H9 (cell line): ENCODE measurements around the gene PHF8. TPM values are rescaled to one million over a fixed set of nuclear protein-coding genes. Genes with fewer than 3 reads are reported as not detected.

ENCODE experiments used
- DNase-seq: peaks from one replicate; pipeline ENCODE4 v3.0.0-alpha.2; 2017
- H2AFZ ChIP-seq: one replicate; pipeline ENCODE4 v1.6.1; 2013; ENCODE audit warnings: mild to moderate bottlenecking, low read length, control low read depth, moderate library complexity
- H2AK5ac ChIP-seq: 2 replicates; pipeline ENCODE4 v1.6.1; 2013; ENCODE audit warnings: low read length, control low read depth, mixed read lengths; ENCODE audit not compliant: insufficient read length
- H2BK120ac ChIP-seq: one replicate; pipeline ENCODE4 v1.6.1; 2013; ENCODE audit warnings: low read depth, mild to moderate bottlenecking, low read length, control low read depth, inconsistent platforms; ENCODE audit not compliant: poor library complexity, severe bottlenecking
- H2BK12ac ChIP-seq: 2 replicates; pipeline ENCODE4 v1.6.1; 2013; ENCODE audit warnings: low read length, control low read depth, mixed read lengths, low read depth; ENCODE audit not compliant: insufficient read length
- H2BK15ac ChIP-seq: 2 replicates; pipeline ENCODE4 v1.6.1; 2013; ENCODE audit warnings: low read depth, low read length, control low read depth
- H2BK20ac ChIP-seq: one replicate; pipeline ENCODE4 v1.6.1; 2013; ENCODE audit warnings: low read depth, mild to moderate bottlenecking, low read length, control low read depth, inconsistent platforms; ENCODE audit not compliant: poor library complexity, severe bottlenecking
- H2BK5ac ChIP-seq: 2 replicates; pipeline ENCODE4 v1.6.1; 2013; ENCODE audit warnings: low read length, control low read depth, mixed read lengths; ENCODE audit not compliant: insufficient read length
- H3K14ac ChIP-seq: 2 replicates; pipeline ENCODE4 v1.6.1; 2013; ENCODE audit warnings: low read length, control low read depth; ENCODE audit not compliant: insufficient read depth
- H3K18ac ChIP-seq: 2 replicates; pipeline ENCODE4 v1.6.1; 2013; ENCODE audit warnings: low read depth, mild to moderate bottlenecking, mixed read lengths, low read length, control low read depth; ENCODE audit not compliant: insufficient read length
- H3K23ac ChIP-seq: 2 replicates; pipeline ENCODE4 v1.6.1; 2013; ENCODE audit warnings: low read length, control low read depth, mixed read lengths, low read depth; ENCODE audit not compliant: insufficient read length
- H3K23me2 ChIP-seq: 2 replicates; pipeline ENCODE4 v1.6.1; 2013; ENCODE audit warnings: low read depth, mild to moderate bottlenecking, mixed read lengths, low read length, control low read depth; ENCODE audit not compliant: insufficient read length, poor library complexity, severe bottlenecking
- H3K27ac ChIP-seq: 2 replicates; pipeline ENCODE4 v1.5.1; 2013; ENCODE audit warnings: low read length, control low read depth, mixed read lengths, low read depth; ENCODE audit not compliant: insufficient read length
- H3K27me3 ChIP-seq: 2 replicates; pipeline ENCODE4 v1.6.1; 2013; ENCODE audit warnings: low read length, control low read depth, inconsistent platforms; ENCODE audit not compliant: insufficient read depth
- H3K4ac ChIP-seq: 2 replicates; pipeline ENCODE4 v1.6.1; 2013; ENCODE audit warnings: low read depth, mild to moderate bottlenecking, control low read depth, inconsistent platforms, low read length, moderate library complexity
- H3K4me1 ChIP-seq: 2 replicates; pipeline ENCODE4 v1.6.1; 2013; ENCODE audit warnings: low read length, control low read depth, inconsistent platforms; ENCODE audit not compliant: insufficient read depth
- H3K4me2 ChIP-seq: 2 replicates; pipeline ENCODE4 v1.6.1; 2013; ENCODE audit warnings: low read length, control low read depth, mixed read lengths; ENCODE audit not compliant: insufficient read length, insufficient read depth
- H3K56ac ChIP-seq: 2 replicates; pipeline ENCODE4 v1.6.1; 2013; ENCODE audit warnings: low read depth, mild to moderate bottlenecking, mixed read lengths, low read length, control low read depth; ENCODE audit not compliant: insufficient read length
- H3K79me1 ChIP-seq: 2 replicates; pipeline ENCODE4 v1.6.1; 2013; ENCODE audit warnings: low read depth, mild to moderate bottlenecking, moderate library complexity, low read length, control low read depth, inconsistent platforms; ENCODE audit not compliant: insufficient read depth, poor library complexity, severe bottlenecking
- H3K79me2 ChIP-seq: 2 replicates; pipeline ENCODE4 v1.6.1; 2013; ENCODE audit warnings: low read length, control low read depth, inconsistent platforms; ENCODE audit not compliant: insufficient read depth
- H3K9ac ChIP-seq: 2 replicates; pipeline ENCODE4 v1.6.1; 2013; ENCODE audit warnings: low read length, control low read depth, mixed read lengths; ENCODE audit not compliant: insufficient read length; ENCODE audit errors: extremely low read depth
- H3K9me3 ChIP-seq: one replicate; pipeline ENCODE4 v1.6.1; 2013; ENCODE audit warnings: low read depth, low read length, inconsistent platforms; ENCODE audit not compliant: control insufficient read depth
- H3T11ph ChIP-seq: one replicate; pipeline ENCODE4 v1.6.1; 2013; ENCODE audit warnings: mild to moderate bottlenecking, low read length, control low read depth, inconsistent platforms
- H4K20me1 ChIP-seq: one replicate; pipeline ENCODE4 v1.6.1; 2013; ENCODE audit not compliant: control insufficient read depth, insufficient read length, insufficient read depth
- H4K5ac ChIP-seq: 2 replicates; pipeline ENCODE4 v1.6.1; 2013; ENCODE audit warnings: low read depth, mild to moderate bottlenecking, mixed read lengths, low read length, control low read depth; ENCODE audit not compliant: insufficient read length
- H4K8ac ChIP-seq: replicated peaks from 2 replicates; pipeline ENCODE4 v1.6.1; 2013; ENCODE audit warnings: low read length, control low read depth, mixed read lengths, low read depth; ENCODE audit not compliant: insufficient read length
- H4K91ac ChIP-seq: 2 replicates; pipeline ENCODE4 v1.6.1; 2013; ENCODE audit warnings: low read depth, mild to moderate bottlenecking, moderate library complexity, mixed read lengths, low read length, control low read depth; ENCODE audit not compliant: insufficient read length
- H3K27ac Mint-ChIP-seq, 3 experiments: 2 replicates in 2 of 3; 3 replicates in 1 of 3; pipeline ENCODE4 v1.8.0; 2020 to 2021; ENCODE audit warnings: mixed read lengths in 3 of 3, mild to moderate bottlenecking in 1 of 3, moderate library complexity in 1 of 3
- H3K27me3 Mint-ChIP-seq: 2 replicates; pipeline ENCODE4 v1.8.0; 2021; ENCODE audit warnings: low read depth, mild to moderate bottlenecking, moderate library complexity, mixed read lengths
- H3K36me3 Mint-ChIP-seq, 3 experiments: 2 replicates in 2 of 3; 3 replicates in 1 of 3; pipeline ENCODE4 v1.8.0; 2020 to 2021; ENCODE audit warnings: low read depth in 3 of 3, mixed read lengths in 3 of 3; ENCODE audit not compliant: insufficient read depth in 1 of 3
- H3K4me1 Mint-ChIP-seq, 2 experiments: 2 replicates each; pipeline ENCODE4 v1.8.0; 2020; ENCODE audit warnings: mixed read lengths in 2 of 2
- H3K4me3 Mint-ChIP-seq, 2 experiments: 2 replicates in 1 of 2; 3 replicates in 1 of 2; pipeline ENCODE4 v1.8.0; 2020 to 2021; ENCODE audit warnings: mild to moderate bottlenecking in 2 of 2, mixed read lengths in 2 of 2, moderate library complexity in 1 of 2
- H3K9me3 Mint-ChIP-seq, 2 experiments: 2 replicates in 1 of 2; 3 replicates in 1 of 2; pipeline ENCODE4 v1.8.0; 2020; ENCODE audit warnings: mild to moderate bottlenecking in 2 of 2, mixed read lengths in 2 of 2, moderate library complexity in 1 of 2
- CTCF ChIP-seq: fragments of 200-600 bp; sonication (generic); conservative IDR thresholded peaks from 3 replicates; pipeline ENCODE4 v1.8.0; 2021; ENCODE audit warnings: antibody characterized with exemption, mild to moderate bottlenecking
- WGBS: extraction: QIAGEN DNeasy Blood & Tissue Kit; methylation state at CpG from one replicate; pipeline ENCODE4 v1.1.7; 2013; ENCODE audit warnings: missing lambda C conversion rate, low lambda C conversion rate, mixed read lengths; ENCODE audit not compliant: insufficient read length; ENCODE audit errors: extremely low coverage; 5-methylcytosine and 5-hydroxymethylcytosine counted together
- total RNA-seq: library from RNA; stranded (reverse); gene quantifications from 2 replicates; pipeline ENCODE4 v1.2.1, GENCODE V29; 2021

PHF8 gene
- total RNA-seq, 1 experiment from 2014 or later: 38.9 TPM

- no peak overlapping the region for H2AK5ac ChIP-seq
- H4K20me1 ChIP-seq: no peaks in the 10 kb centered on the region
- H2BK20ac ChIP-seq: no peak overlapping the region
- no peaks in the 10 kb centered on the region for H3K79me1 ChIP-seq
- peak overlapping the region; percentile 71 for H3K9ac ChIP-seq
- no peaks in the 10 kb centered on the region for H3K27me3 ChIP-seq
- no peak overlapping the region for H3K4ac ChIP-seq
- H2BK5ac ChIP-seq: no peak overlapping the region
- TF ChIP-seq CTCF: no peak
- H3K23me2 ChIP-seq: peaks cover 7% of the 10 kb centered on the region
- Mint-ChIP-seq H3K27me3 (peaks cover 2% of the 10 kb centered on the region; the same call in 1 of the 2 replicates), H3K4me1 (peaks cover 17 to 28% of the 10 kb centered on the region in 2 experiments), H3K36me3 (peaks cover 23 to 28% (median 28%) of the 10 kb centered on the region in 3 experiments), H3K27ac (peak overlapping the region; percentile 99 to 100 (median 99)), H3K9me3 (peaks cover 61 to 72% of the 10 kb centered on the region in 2 experiments), H3K4me3 (peak overlapping the region; percentile 92 to 97)
- no peak overlapping the region for H2AFZ ChIP-seq
- H2BK12ac ChIP-seq: no peak overlapping the region
- H3K79me2 ChIP-seq: no peaks in the 10 kb centered on the region
- DNase-seq: peak; percentile 57
- H3T11ph ChIP-seq: no peak overlapping the region
- peak overlapping the region; percentile 52 for H3K14ac ChIP-seq
- H3K4me2 ChIP-seq: peak overlapping the region; percentile 89
- H3K18ac ChIP-seq: peak overlapping the region; percentile 56
- H3K9me3 ChIP-seq: peaks cover 31% of the 10 kb centered on the region
- H4K91ac ChIP-seq: no peak overlapping the region
- no peak overlapping the region for H2BK15ac ChIP-seq
- peak overlapping the region; percentile 97 for H3K27ac ChIP-seq
- H4K5ac ChIP-seq: no peak overlapping the region
- WGBS: no CpG with 5 or more reads among the region's 43 CpGs
- H4K8ac ChIP-seq: no peak overlapping the region
- peaks cover 3% of the 10 kb centered on the region; the same call in 1 of the 2 replicates for H3K4me1 ChIP-seq
- no peak overlapping the region for H3K56ac ChIP-seq
- H2BK120ac ChIP-seq: no peak overlapping the region
- H3K23ac ChIP-seq: no peak overlapping the region
These were observed 640 bp downstream of the PHF8 start for GRCh38 chrX:54043541-54044125.
